Measurements from ENCODE around the gene TRMT1. TPM values are rescaled to one million over a fixed set of nuclear protein-coding genes. Genes with fewer than 3 reads are reported as not detected.

Gene TRMT1
- polyA plus RNA-seq, 4 donors = 18.6 to 37.5 (median 28.3) TPM

DNA sequence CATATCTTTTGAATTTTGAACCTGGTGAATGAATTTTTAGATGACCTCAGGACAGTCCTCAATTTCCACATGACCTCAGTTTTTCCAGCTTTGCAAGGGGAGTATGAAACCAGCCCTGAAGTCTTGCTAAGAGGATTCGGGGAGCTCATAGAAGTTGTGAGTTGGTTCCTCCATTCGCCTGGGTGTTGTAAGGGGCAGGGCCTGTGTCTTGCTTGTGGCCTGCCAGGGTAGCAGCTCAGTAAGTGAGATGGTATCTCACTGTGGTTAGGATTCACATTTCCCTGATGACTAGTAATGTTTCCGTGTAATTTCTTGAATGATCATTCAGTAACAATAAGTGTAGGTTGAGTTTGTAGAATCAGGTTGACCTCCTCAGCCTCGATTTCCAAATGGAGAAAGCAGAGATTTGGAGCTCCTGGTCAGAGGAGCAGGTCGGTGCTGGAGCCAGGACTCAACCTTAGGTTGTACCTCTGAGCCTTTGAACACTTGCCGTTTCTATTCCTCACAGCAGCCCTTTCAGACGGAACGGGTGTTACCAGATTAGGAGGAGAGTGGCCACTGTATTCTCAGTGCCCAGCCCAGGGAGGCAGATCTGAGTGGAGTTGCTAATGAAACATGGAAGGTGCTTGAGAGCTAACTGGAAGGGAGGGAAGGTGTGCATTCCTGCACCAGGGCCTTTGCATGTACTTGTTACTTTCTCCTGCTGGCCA is 16.1 kb upstream of the TRMT1 start:
- 78 to 82% (median 79%) methylated on average over 8 of the region's 8 CpGs for WGBS, 3 donors
- no peak overlapping the region for H3K27ac ChIP-seq (ENCODE audit: low read depth in 1 of 3, low read length in 2 of 3)
- FAIRE-seq = no peak

DNA sequence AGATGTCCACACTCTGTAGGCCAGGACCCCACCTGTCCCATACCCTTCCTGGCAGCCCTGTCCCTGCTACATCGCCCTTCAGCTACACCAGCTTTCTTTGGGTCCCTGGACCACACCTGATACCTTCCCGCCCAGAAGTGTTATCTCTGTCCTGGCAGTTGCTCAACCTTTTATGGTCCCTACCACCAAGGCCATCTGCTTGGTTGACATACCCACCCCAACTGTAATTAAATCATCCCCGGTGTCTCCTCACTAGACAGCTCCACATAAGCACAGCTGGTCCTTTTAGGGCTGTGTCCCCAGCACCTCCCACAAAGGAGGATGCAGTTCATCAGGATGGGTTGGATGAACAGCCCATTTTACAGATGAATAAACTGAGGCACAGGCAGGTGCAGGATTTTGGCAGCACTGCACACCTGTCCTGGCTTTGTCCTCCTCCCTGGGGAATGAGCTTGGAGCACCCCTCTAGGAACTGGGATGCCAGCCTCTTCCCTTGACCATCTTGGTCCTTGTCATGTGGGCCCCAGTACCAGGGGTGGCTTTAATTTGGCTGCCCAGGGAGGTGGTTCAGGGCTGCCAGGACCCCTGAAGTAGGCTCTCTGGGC is 14.4 kb upstream of the TRMT1 start:
- Histone ChIP-seq H3K9me3 (ENCODE audit: control insufficient read depth in 2 of 2, insufficient read depth in 1 of 2, low read depth in 1 of 2, low read length in 1 of 2) (no peaks in the 10 kb centered on the region), H3K36me3 (ENCODE audit: control insufficient read depth in 3 of 3, insufficient read depth in 2 of 3, low read depth in 1 of 3, low read length in 3 of 3) (peaks cover 6 to 44% (median 6%) of the 10 kb centered on the region in 3 donors), H3K27ac (ENCODE audit: low read depth in 1 of 3, low read length in 2 of 3) (no peak overlapping the region), H3K4me1 (ENCODE audit: control insufficient read depth in 3 of 3, insufficient read depth in 2 of 3, low read depth in 1 of 3, low read length in 2 of 3) (no peaks in the 10 kb centered on the region), H3K4me3 (ENCODE audit: low read depth in 1 of 3, low read length in 3 of 3) (no peak overlapping the region), H3K27me3 (ENCODE audit: control insufficient read depth in 3 of 3, insufficient read depth in 3 of 3, low read length in 3 of 3) (no peaks in the 10 kb centered on the region)
- WGBS, 3 donors = 40 to 77% (median 51%) methylated on average over 3 of the region's 3 CpGs
- FAIRE-seq (no peak), DNase-seq (peak; percentile 22 to 36)

More for the DNA sequence above, 16.1 kb upstream of the TRMT1 start:
- H3K9me3 ChIP-seq (ENCODE audit: control insufficient read depth in 2 of 2, insufficient read depth in 1 of 2, low read depth in 1 of 2, low read length in 1 of 2) = no peaks in the 10 kb centered on the region
- no peak for DNase-seq
- H3K4me1 ChIP-seq (ENCODE audit: control insufficient read depth in 3 of 3, insufficient read depth in 2 of 3, low read depth in 1 of 3, low read length in 2 of 3) = no peaks in the 10 kb centered on the region
- H3K4me3 ChIP-seq (ENCODE audit: low read depth in 1 of 3, low read length in 3 of 3) = no peak overlapping the region
- no peaks in the 10 kb centered on the region for H3K27me3 ChIP-seq (ENCODE audit: control insufficient read depth in 3 of 3, insufficient read depth in 3 of 3, low read length in 3 of 3)
- peaks cover 11 to 54% (median 18%) of the 10 kb centered on the region in 3 donors for H3K36me3 ChIP-seq (ENCODE audit: control insufficient read depth in 3 of 3, insufficient read depth in 2 of 3, low read depth in 1 of 3, low read length in 3 of 3)

DNA sequence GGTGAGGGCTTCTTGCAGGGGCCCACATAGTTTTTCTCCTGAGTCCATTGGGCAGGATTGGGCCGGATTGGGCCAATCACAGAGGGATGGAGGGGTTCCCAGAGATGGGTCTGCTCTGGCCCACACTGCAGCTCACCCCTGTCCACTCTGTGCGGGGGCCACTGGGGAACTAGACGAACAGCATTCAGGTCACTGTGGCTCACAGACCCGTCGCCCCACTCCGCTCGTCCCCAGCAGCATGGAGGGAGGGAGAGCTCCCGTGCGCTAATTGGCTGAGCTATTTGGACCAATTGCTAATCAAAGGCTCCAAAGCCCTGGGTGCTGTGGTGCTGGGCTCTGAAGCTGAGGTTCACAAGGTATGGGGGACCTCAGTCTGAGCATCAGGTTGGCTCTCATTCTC is 12.8 kb upstream of the TRMT1 start:
- H3K36me3 ChIP-seq (ENCODE audit: control insufficient read depth in 3 of 3, insufficient read depth in 2 of 3, low read depth in 1 of 3, low read length in 3 of 3) = peaks cover 0 to 39% (median 1%) of the 10 kb centered on the region in 3 donors
- no peak for FAIRE-seq
- H3K27ac ChIP-seq (ENCODE audit: low read depth in 1 of 3, low read length in 2 of 3) = no peak overlapping the region
- DNase-seq = no peak
- H3K27me3 ChIP-seq (ENCODE audit: control insufficient read depth in 3 of 3, insufficient read depth in 3 of 3, low read length in 3 of 3) = no peaks in the 10 kb centered on the region
- H3K4me3 ChIP-seq (ENCODE audit: low read depth in 1 of 3, low read length in 3 of 3) = no peak overlapping the region
- 93 to 97% (median 96%) methylated on average over 9 of the region's 9 CpGs for WGBS, 3 donors
- H3K9me3 ChIP-seq (ENCODE audit: control insufficient read depth in 2 of 2, insufficient read depth in 1 of 2, low read depth in 1 of 2, low read length in 1 of 2) = no peaks in the 10 kb centered on the region
- H3K4me1 ChIP-seq (ENCODE audit: control insufficient read depth in 3 of 3, insufficient read depth in 2 of 3, low read depth in 1 of 3, low read length in 2 of 3) = no peaks in the 10 kb centered on the region

DNA sequence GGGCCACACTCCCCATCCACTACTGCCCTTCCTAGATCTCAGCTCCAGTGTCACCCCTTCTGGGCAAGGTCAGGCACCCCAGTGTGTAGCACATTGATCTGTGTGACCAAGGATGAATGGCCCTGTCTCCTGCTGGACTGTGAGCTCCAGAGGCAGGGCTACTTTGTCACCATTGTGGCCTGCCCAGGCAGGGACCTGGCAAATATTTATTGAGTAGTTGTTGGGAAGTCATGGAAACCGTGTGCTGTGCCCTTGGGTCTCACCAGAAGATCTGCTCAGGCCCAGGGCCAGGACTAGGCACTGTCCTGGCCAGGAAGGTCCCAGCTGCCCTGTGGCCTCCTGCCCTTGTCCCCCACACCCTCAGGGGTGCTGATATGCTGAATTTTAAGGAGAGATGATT is 12.0 kb upstream of the TRMT1 start:
- DNase-seq = no peak
- H3K4me3 ChIP-seq (ENCODE audit: low read depth in 1 of 3, low read length in 3 of 3) = no peak overlapping the region
- no peak overlapping the region for H3K27ac ChIP-seq (ENCODE audit: low read depth in 1 of 3, low read length in 2 of 3)
- no peaks in the 10 kb centered on the region for H3K9me3 ChIP-seq (ENCODE audit: control insufficient read depth in 2 of 2, insufficient read depth in 1 of 2, low read depth in 1 of 2, low read length in 1 of 2)
- no peak for FAIRE-seq
- H3K27me3 ChIP-seq (ENCODE audit: control insufficient read depth in 3 of 3, insufficient read depth in 3 of 3, low read length in 3 of 3) = no peaks in the 10 kb centered on the region
- WGBS, 3 donors = 55 to 74% (median 67%) methylated on average over 1 of the region's 1 CpG
- no peaks in the 10 kb centered on the region for H3K4me1 ChIP-seq (ENCODE audit: control insufficient read depth in 3 of 3, insufficient read depth in 2 of 3, low read depth in 1 of 3, low read length in 2 of 3)
- H3K36me3 ChIP-seq (ENCODE audit: control insufficient read depth in 3 of 3, insufficient read depth in 2 of 3, low read depth in 1 of 3, low read length in 3 of 3) = peaks cover 0 to 45% (median 2%) of the 10 kb centered on the region in 3 donors

DNA sequence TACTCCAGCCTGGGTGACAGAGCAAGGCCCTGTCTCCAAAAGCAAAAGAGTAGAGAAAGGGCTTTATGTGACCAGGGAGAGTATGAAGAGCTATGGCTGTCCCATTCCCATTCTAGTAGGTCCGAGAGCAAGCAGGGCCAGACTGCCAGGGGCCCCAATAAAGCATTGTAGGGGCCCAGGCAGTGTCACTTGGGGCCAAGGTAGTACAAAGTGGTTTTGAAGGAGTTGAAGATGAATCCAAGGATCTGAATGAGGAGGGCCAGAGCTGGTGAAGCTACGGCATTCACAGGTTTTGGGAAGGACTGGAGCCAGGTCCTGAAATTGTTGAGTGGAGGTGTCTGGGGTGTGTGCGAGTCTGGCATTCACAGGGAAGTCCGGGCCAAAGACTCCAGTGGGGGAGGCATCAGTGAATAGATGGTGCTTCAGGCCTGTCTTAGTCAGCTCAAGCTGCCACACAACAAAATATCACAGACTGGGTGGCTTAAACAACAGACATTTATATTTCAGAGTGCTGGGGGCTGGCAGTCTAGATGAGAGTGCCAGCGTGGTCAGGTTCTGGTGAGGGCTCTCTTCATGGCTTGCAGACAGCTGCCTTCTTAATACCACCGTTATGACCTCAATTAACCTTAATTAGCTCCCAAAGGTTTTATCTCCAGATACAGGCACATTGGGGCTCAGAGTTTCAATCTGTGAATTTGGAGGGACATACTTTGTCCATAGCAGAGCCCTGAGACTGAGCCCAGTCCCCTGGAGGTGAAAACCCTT is 11.5 kb upstream of the TRMT1 start:
- FAIRE-seq (no peak), DNase-seq (no peak)
- no peak overlapping the region for H3K27ac ChIP-seq (ENCODE audit: low read depth in 1 of 3, low read length in 2 of 3)
- H3K27me3 ChIP-seq (ENCODE audit: control insufficient read depth in 3 of 3, insufficient read depth in 3 of 3, low read length in 3 of 3) = no peaks in the 10 kb centered on the region
- no peaks in the 10 kb centered on the region for H3K4me1 ChIP-seq (ENCODE audit: control insufficient read depth in 3 of 3, insufficient read depth in 2 of 3, low read depth in 1 of 3, low read length in 2 of 3)
- no peak overlapping the region for H3K4me3 ChIP-seq (ENCODE audit: low read depth in 1 of 3, low read length in 3 of 3)
- 87 to 91% (median 91%) methylated on average over 6 of the region's 6 CpGs for WGBS, 3 donors
- no peaks in the 10 kb centered on the region for H3K9me3 ChIP-seq (ENCODE audit: control insufficient read depth in 2 of 2, insufficient read depth in 1 of 2, low read depth in 1 of 2, low read length in 1 of 2)
- peaks cover 0 to 49% (median 2%) of the 10 kb centered on the region in 3 donors for H3K36me3 ChIP-seq (ENCODE audit: control insufficient read depth in 3 of 3, insufficient read depth in 2 of 3, low read depth in 1 of 3, low read length in 3 of 3)

DNA sequence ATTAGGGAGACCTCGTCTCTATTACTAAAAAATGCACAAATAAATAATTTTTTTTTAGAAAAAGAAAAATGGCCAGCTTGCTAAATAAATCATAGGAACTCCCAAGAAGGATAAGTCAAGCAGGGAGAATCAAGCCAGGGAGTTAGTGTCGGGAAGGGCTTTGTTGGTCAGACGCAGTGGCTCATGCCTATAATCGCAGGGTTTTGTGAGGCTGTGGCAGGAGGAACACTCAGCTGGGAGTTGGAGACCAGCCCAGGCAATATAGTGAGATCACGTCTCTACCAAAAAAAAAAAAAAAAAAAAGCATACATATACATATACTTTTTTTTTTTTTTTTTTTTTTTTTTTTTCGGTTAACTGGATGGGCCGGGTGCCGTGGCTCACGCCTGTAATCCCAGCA is 10.5 kb upstream of the TRMT1 start:
- FAIRE-seq = no peak
- H3K27ac ChIP-seq (ENCODE audit: low read depth in 1 of 3, low read length in 2 of 3) = no peak overlapping the region
- WGBS, 3 donors = 85 to 91% (median 89%) methylated on average over 8 to 9 of the region's 9 CpGs
- H3K4me3 ChIP-seq (ENCODE audit: low read depth in 1 of 3, low read length in 3 of 3) = no peak overlapping the region
- no peak for DNase-seq
- H3K27me3 ChIP-seq (ENCODE audit: control insufficient read depth in 3 of 3, insufficient read depth in 3 of 3, low read length in 3 of 3) = no peaks in the 10 kb centered on the region
- peaks cover 0 to 4% (median 0%) of the 10 kb centered on the region in 3 donors for H3K4me1 ChIP-seq (ENCODE audit: control insufficient read depth in 3 of 3, insufficient read depth in 2 of 3, low read depth in 1 of 3, low read length in 2 of 3)
- H3K9me3 ChIP-seq (ENCODE audit: control insufficient read depth in 2 of 2, insufficient read depth in 1 of 2, low read depth in 1 of 2, low read length in 1 of 2) = no peaks in the 10 kb centered on the region
- peaks cover 0 to 43% (median 2%) of the 10 kb centered on the region in 3 donors for H3K36me3 ChIP-seq (ENCODE audit: control insufficient read depth in 3 of 3, insufficient read depth in 2 of 3, low read depth in 1 of 3, low read length in 3 of 3)

DNA sequence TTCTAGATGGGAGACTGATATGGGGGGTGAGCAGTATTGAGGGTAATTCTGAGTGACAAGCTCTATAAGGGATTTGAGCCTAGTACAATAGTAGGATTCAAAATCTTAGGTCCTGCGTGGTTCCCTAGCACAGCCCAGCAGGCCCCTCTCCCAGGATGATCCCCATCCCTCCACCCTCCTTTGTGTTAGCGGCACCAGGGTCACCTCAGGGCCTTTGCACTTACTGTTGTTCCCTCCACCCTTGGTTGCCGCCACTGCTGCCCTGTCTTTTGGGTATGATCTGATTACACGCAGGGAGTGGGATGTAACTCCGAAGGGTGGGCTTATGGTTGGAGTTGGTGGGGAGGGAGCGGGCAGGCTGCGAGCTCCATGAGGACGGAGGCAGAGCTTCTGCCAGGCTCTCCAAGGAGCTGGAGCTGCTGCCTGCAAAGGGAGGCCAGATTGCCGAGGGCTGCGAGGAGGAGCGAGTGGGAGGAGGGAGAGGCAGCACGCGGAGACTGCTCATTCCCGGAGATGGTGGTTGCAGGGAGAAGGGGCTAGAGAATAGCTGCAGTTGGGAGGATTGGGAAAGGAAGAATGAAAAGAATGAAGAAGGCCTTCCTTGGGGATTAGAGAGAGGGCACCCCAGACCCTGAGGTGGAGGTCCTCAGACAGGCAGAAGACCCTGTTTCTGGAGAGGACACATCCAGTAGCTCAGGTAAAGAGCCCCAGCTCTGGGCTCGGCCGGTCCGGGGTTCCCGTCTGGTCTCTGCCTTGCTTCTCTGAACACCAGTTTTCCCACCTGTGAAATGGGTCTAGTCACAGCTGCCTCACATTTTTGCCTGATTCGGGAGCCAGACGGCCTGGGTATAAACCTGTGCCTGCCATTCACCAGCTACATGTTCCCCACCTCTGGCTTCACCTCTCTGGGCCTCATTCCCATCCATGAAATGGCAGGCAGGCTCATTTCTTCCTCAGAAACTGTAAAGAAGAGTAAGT is 6.7 kb upstream of the TRMT1 start:
- Histone ChIP-seq H3K27me3 (ENCODE audit: control insufficient read depth in 3 of 3, insufficient read depth in 3 of 3, low read length in 3 of 3) (no peaks in the 10 kb centered on the region), H3K36me3 (ENCODE audit: control insufficient read depth in 3 of 3, insufficient read depth in 2 of 3, low read depth in 1 of 3, low read length in 3 of 3) (peaks cover 0 to 40% (median 2%) of the 10 kb centered on the region in 3 donors), H3K9me3 (ENCODE audit: control insufficient read depth in 2 of 2, insufficient read depth in 1 of 2, low read depth in 1 of 2, low read length in 1 of 2) (no peaks in the 10 kb centered on the region), H3K4me3 (ENCODE audit: low read depth in 1 of 3, low read length in 3 of 3) (no peak overlapping the region), H3K4me1 (ENCODE audit: control insufficient read depth in 3 of 3, insufficient read depth in 2 of 3, low read depth in 1 of 3, low read length in 2 of 3) (peaks cover 0 to 10% (median 4%) of the 10 kb centered on the region in 3 donors), H3K27ac (ENCODE audit: low read depth in 1 of 3, low read length in 2 of 3) (no peak overlapping the region)
- 93 to 95% (median 94%) methylated on average over 20 of the region's 20 CpGs for WGBS, 3 donors
- no peak for DNase-seq
- FAIRE-seq = no peak
